H7 (cell line): Measurements from ENCODE around the gene MRPL40. TPM values are rescaled to one million over a fixed set of nuclear protein-coding genes. Genes with fewer than 3 reads are reported as not detected.
A peak's percentile ranks its signal among the peaks of the same experiment; 100 is the strongest.
"Not testable (repeated sequence)": the region's sequence is repeated elsewhere in the genome, so short reads cannot be mapped to it uniquely, and the experiment has no call there.

Experiments used
- DNase-seq: peaks from one replicate; pipeline ENCODE4 v3.0.0; 2012
- H3K27me3 ChIP-seq: 2 replicates; pipeline ENCODE4 v1.6.0; 2011; ENCODE audit warnings: mild to moderate bottlenecking, low read length; ENCODE audit not compliant: control insufficient read depth, insufficient read depth
- H3K36me3 ChIP-seq: replicated peaks from 2 replicates; pipeline ENCODE4 v1.5.1; 2011; ENCODE audit warnings: low read length; ENCODE audit not compliant: control insufficient read depth, insufficient read depth
- H3K4me3 ChIP-seq: 2 replicates; pipeline ENCODE4 v1.5.1; 2011; ENCODE audit warnings: low read depth, mild to moderate bottlenecking, control low read depth, low read length, moderate library complexity; ENCODE audit not compliant: insufficient read depth
- total RNA-seq: library from RNA; depleted of rRNA; stranded (reverse); fragments of >200 nt; shearing (Covaris generic); gene quantifications from 2 replicates; pipeline ENCODE4 v1.2.3, GENCODE V29; 2014

Gene MRPL40
- total RNA-seq, 1 experiment from 2014 or later = 20.2 TPM

DNA sequence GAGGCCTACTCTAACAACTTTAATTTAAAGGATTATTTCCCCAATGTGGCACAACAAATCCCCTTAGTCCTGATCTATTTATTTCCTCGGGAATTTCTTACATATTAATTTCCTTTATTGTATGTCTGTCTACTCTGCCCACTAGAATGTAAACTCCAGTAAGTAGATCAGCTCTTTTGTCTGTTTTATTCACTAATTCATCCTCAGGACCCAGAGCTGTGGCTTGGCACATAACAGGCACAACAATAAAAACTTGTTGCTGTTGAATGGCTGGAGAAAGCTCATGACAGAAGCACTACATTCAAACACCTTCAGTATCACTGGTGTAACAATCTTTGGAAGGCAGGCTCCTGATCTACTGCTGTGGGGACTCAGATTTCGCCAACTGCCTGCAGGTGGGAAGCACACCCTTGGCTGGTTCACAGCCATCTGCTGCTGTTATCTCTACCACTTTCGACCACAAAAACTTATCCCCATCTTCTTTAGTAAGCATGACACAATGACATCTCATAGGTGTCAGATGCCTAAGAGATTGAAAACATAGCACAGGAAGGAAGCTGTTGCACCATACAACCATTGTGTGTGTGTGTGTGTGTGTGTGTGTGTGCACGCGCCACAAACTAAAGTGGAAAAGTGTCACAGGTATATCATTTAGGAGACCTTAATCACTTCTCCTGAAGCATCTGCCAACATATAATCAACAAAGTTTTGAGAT lies 12.7 kb upstream of the MRPL40 start:
- DNase-seq = no peak
- Histone ChIP-seq H3K27me3 (no peaks in the 10 kb centered on the region), H3K36me3 (no peaks in the 10 kb centered on the region), H3K4me3 (no peak overlapping the region)

DNA sequence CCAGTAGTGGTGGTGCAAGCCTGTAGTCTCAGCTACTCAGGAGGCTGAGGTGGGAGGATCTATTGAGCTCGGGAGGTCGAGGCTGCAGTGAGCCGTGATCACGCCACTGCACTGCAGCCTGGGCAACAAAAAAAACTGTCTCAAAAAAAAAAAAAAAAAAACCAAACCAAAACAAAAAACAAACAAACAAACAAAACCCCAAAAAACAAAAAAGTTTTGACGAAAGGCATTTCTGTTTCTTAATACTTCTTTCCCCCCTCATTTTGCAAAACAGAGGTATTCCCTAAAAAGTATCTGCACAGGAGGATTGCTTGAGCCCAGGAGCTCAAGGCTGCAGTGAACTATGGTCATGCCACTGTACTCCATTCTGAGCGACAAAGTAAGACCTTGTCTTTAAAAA lies 12.0 kb upstream of the MRPL40 start:
- Histone ChIP-seq H3K27me3 (no peaks in the 10 kb centered on the region), H3K36me3 (no peaks in the 10 kb centered on the region; the same call in 1 of the 2 replicates), H3K4me3 (no peak overlapping the region)
- no peak for DNase-seq

DNA sequence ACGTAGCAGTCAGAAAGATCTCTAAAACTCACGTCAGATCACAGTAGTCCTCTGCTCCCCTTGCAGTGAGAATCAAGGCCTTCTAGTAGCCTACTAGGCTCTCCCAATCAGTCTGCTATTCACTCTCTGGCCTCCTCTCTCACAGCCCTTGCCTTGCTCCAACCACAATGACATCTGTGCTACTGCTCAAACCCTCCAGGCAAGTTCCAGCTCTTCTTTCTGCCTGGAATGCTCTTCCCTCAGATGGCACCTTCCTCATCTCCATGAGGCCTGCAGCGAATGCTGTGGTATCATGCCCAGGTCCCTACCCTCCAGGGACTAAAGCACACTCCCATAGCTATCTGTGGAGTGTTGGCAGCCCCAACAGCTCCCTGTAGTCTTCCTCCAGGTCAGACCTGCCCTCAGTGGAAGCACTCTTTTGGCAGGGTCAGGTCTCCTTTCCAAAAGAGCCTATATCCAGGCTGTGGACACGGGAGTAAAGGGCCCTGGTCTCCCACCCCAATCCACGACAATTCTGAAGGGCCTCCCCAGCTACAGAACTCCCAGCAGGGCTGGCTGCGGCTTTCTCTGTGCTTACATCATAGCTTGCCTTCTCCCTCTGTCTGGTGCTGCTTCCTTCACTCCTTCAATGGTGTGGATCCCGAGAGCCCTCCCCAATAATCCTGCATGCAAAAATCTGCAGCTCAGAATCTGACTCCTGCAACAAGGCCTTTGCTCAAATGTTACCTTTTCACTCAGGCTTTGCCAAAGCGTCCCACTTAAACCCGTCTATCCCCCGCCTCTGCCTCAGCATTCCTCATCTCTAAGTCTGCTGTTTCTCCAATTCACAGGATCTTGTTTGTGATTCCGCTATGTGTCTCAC lies 9.7 kb upstream of the MRPL40 start:
- DNase-seq = no peak
- no peak overlapping the region for H3K4me3 ChIP-seq
- no peaks in the 10 kb centered on the region; the same call in 1 of the 2 replicates for H3K36me3 ChIP-seq
- no peaks in the 10 kb centered on the region for H3K27me3 ChIP-seq

DNA sequence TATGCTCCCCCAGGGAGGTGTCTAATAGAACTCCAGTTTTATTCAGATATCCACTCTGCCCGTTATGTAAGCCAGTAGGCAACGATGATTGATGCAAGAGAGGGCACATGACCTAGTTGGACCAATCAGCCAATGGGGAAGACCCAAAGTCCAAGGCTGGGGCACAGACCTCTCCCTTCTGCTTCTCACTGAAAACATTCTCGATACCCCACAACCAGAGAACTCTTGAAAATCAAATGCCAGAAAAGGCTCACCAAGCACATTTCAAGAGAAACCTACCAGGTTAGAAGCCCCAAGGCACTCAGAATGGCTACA lies 8.2 kb upstream of the MRPL40 start:
- Histone ChIP-seq H3K27me3 (no peaks in the 10 kb centered on the region), H3K36me3 (no peaks in the 10 kb centered on the region; the same call in 1 of the 2 replicates), H3K4me3 (no peak overlapping the region)
- DNase-seq = no peak

DNA sequence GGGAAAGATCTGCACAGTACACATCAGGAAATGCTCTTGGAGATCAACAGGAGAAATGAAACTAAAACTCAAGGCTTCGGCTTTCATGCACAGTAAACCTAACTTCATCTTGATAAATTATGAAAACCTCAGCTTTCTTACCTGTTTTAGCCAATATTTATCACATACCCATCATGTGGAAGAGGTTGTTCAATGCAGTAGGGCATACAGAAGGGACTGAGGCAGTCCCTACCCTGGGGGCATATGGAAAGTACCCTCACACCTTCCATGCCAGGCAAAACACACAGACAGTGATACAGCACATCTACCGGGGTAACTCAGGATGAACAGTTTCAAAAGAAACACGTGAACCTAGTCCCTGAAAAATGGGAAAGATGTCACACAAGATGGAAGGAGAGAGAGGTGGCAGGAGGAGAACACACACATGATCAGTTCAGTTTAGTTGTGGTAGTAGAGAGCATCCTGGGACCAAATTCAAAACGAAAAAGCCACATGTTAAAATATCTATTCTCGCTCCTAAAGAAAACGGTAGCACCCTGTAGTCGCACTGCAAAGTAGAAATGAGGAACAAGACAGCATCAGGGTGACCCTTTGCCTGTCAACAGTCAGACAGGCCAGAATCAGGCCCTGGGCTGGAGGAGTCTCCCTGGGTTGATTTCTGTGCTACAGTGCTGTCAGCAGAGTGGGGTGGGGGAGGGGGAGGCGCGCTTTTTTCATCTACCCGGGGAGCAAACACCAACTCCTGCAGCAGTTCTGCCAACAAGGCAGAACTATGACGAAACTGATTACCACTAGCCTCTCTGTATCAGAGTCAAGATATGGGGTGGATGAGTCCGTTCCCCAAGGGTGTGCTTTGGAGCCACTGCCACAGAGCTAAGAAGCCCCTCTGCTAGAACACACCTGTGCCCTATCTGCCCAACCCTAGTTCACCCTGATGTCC lies 2.1 kb upstream of the MRPL40 start:
- Histone ChIP-seq H3K4me3 (peak overlapping the region; percentile 82), H3K36me3 (peaks cover 4% of the 10 kb centered on the region), H3K27me3 (no peaks in the 10 kb centered on the region)
- peak; percentile 54 for DNase-seq

DNA sequence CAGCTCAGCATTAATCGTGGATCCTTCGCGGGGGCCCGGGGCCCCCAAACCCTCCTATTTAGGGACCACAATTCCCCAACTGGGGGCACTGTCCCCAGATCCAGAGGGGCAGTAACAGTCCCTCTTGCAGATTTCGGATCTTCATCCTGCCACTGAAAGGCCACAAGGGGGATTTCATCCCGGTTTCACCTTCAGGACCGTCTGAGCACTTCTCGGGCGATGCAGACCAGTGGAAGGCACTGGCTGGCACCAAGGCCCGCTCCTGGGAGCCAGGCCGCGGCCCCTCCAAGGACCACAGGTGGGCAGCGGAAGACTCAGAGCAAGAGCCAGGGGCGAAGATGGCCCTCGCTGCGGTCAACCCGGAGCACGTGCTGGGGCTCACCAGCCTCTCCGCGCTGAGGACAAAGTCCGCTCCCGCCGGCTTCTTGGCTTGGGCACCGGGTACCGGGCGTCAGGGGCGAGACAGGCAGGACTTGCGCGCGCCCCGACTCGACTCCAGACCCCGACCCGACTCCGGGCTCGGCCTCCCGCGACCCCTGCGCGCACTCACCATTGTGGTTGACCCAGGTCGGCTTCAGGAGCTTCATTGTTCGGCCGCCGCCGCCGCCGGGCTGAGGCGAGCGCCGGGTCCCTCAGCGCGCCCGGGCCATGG lies 1.3 kb upstream of the MRPL40 start:
- peak; percentile 79 for DNase-seq
- H3K36me3 ChIP-seq = peaks cover 6% of the 10 kb centered on the region

DNA sequence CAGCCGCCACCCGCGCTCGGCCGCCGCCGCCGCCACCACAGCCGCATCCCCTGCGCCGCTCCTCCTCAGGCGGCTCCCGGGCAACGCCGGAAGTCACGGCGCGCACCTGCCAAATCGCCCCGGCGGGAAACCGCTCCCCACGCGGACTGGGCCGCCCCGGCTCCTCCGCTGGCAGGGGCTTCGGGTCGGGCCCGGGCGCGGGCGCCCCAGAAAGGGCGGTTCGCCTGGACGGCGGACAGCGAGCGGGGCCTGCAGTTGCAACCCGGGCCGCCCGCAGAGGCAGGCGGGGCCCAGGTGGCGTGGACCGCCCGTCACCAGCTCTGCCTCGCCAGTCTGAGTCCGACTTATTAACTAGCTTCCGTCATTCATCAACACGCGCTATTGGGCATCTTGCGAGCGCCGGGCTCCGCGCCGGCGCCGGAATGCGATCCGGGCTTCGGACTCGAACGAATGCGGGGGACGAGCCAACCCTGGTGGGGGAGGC lies 654 bp upstream of the MRPL40 start, which contains the start of gene HIRA:
Gene HIRA (minus strand): TSS at position 85 of the 484 bp plus-strand sequence. CDS start 257 bp downstream, outside the sequence.
- H3K4me3 ChIP-seq = peak within 1 kb of the TSS; percentile 92
- H3K27me3 ChIP-seq = no peaks in the 10 kb centered on the region
- peak; percentile 94 for DNase-seq
- peaks cover 6% of the 10 kb centered on the region for H3K36me3 ChIP-seq

More for the DNA sequence above, 1.3 kb upstream of the MRPL40 start:
- H3K4me3 ChIP-seq = peak overlapping the region; percentile 82
- H3K27me3 ChIP-seq = no peaks in the 10 kb centered on the region

DNA sequence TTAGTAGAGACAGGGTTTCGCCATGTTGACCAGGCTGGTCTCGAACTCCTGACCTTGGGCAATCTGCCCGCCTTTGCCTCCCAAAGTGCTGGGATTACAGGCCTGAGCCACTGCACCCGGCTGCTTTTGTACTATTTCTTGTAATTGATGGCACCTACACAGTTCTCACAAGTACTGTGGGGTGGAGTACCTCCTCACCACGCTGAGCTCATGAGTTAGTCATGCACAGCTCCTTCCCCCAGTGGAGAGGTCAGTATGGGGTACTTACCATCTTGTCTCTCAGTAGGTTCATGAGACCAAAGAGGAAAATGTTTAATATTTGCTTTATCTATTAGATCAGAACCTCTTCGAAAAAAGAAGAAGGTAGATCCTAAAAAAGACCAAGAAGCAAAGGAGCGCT lies 2.1 kb downstream of the MRPL40 start:
- H3K36me3 ChIP-seq = peaks cover 6% of the 10 kb centered on the region
- DNase-seq = no peak

DNA sequence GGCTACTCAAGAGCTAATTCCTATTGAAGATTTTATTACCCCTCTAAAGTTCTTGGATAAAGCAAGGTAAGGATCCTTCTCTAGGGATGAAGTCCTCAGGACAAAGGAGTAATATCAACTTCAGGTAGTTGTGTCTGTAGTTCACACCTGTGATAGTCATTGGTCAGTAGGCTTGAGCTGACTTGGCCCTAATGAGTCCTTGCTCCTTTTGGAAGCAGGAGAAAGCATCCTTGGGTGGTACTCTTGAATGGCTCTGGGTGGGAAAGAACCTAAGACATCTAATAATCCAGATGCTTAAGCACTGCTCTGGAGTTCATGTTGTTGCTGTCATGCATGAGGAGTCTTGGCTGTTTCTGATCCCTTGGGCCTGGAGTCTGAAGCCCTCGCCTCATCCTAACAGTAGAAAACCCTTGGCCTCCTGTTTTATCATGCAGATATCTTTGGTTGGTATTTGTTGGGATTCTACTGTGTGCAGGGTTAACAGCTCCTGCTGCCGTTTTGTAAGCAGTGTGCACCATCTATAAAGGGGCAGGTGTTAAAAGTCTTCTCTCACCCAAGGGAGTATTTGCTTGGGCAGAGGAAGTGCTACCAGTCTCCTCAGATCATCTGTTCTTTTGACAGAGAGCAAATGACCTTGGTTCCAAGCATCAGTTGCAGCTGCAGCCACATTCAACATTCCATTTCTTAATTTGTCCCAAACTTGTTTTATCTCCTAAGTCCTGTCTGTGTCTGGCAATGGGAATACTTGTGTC lies 2.7 kb downstream of the MRPL40 start:
- no peak for DNase-seq
- no peak overlapping the region for H3K4me3 ChIP-seq
- no peaks in the 10 kb centered on the region for H3K27me3 ChIP-seq
- peaks cover 6% of the 10 kb centered on the region for H3K36me3 ChIP-seq

More for the DNA sequence above, 2.1 kb downstream of the MRPL40 start:
- H3K27me3 ChIP-seq = no peaks in the 10 kb centered on the region
- H3K4me3 ChIP-seq = no peak overlapping the region

DNA sequence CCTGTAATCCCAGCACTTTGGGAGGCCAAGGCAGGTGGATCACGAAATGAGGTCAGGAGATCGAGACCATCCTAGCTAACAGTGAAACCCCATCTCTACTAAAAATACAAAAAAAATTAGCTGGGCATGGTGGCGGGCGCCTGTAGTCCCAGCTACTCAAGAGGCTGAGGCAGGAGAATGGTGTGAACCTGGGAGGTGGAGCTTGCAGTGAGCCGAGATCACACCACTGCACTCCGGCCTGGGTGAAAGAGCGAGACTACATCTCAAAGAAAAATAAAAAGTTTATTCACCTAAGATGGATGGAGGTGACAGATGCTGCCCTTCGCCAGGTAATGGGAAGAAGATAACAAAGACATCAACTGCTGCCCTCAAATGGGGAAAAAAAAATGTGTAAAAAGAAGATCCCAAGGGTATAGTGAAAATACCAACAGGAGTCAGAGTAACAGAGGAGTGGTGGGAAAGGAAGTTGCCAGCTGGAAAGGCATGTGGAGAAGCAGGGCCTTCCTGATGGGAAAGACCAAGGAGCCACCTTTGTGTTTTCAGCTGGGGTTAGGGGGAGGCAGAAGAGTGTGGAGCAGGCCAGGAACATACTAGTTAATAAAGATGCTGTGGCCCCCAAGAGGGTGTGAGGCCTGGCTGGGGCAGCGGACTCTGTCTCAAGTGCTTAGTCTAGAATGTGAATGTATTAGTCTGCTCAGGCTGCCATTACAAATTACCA lies 4.3 kb downstream of the MRPL40 start:
- not testable (repeated sequence) for H3K4me3 ChIP-seq, H3K36me3 ChIP-seq, H3K27me3 ChIP-seq, DNase-seq

DNA sequence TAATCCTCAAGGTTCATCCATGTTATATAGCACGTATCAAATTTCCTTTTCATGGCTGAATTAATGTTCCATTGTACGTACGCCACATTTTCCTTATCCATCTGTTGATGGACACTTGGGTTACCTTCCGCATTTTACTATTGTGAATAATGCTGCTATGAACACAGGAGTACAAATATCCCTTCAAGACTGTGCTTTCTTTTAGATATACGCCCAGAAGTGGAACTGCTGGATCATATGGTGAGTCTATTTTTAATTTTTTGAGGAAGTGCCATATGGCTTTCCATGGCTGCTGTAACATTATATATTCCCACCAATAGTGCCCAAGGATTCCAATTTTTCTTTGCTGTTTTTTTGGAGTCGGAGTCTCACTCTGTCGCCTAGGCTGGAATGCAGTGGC lies 6.0 kb downstream of the MRPL40 start:
- DNase-seq = no peak
- H3K27me3 ChIP-seq = no peaks in the 10 kb centered on the region
- H3K36me3 ChIP-seq = peaks cover 6% of the 10 kb centered on the region
- H3K4me3 ChIP-seq = no peak overlapping the region

DNA sequence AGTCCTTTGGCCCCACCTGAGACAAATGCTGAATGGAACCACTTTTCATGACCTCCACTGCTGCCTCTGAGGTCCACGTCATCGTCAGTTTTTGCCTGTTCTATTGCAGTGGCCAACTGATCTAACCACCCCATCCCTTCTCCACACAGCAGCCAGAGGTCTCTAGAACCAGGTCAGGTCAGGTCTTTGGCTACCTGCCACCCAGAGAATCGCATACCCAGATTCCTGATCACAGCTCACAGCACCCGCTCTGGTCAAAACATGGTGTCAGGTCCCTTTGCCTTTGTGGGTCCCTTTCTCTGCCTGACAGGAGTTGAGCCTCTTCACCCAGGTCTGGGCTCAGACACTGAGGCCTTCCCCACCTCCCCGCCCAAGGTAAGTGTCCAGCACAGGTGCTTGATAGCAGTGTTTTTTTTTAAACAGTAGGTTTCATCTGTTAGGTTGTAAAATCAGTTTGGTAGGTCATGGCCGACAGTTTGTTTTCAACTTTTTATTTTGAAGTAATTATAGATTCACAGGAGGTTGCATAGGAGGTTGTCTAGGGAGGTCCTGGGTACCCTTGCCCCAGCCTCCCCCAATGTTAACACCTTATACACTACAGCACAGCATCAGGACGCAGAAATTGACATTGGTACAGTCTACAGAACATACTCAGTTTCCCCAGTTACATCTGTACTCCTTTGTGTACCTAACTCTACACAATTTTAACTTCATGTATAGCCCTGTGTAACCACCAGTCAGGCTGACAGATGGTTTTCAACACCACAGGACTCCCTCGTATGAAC lies 8.3 kb downstream of the MRPL40 start:
- Histone ChIP-seq H3K4me3 (no peak overlapping the region), H3K36me3 (peaks cover 7% of the 10 kb centered on the region), H3K27me3 (no peaks in the 10 kb centered on the region)
- no peak for DNase-seq
